GM18508 (cell line): ENCODE data around the gene PSMD2.

Source experiments
- ATAC-seq: cut with Tn5 transposase; IDR thresholded peaks from one replicate; pipeline ENCODE4 v1.9.1; 2021; ENCODE audit warnings: moderate number of reproducible peaks; ENCODE audit not compliant: insufficient read depth, unreplicated experiment

Gene PSMD2

DNA sequence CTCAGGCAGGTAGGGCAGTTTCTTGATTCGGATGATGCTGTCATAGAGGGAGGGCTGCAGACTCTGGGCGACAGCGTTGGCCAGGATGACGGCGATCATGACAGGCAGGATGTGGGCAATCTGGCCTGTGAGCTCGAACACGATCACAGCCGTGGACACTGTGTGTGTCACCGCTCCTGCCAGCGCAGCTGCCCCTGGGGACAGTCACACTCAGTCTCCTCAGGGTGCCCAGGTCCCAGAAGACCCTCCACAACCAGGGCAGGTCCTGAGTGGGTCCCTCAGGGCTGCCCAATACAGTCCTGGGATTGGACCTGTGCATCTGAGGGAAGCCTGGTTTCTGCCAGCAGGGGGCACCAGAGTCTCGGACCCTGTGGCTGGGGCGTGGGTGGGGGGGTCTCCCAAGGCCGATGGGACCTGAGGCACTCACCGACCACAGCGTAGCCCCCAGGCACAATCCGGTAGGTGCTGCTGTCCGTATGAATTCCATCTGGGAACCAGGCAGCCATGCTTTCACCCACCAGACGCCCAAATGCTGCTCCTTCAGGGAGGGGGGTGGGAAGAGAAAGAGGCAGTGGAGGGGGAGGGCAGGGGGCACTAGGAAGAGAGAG is 55.2 kb downstream of the PSMD2 start:
- no peak for ATAC-seq

DNA sequence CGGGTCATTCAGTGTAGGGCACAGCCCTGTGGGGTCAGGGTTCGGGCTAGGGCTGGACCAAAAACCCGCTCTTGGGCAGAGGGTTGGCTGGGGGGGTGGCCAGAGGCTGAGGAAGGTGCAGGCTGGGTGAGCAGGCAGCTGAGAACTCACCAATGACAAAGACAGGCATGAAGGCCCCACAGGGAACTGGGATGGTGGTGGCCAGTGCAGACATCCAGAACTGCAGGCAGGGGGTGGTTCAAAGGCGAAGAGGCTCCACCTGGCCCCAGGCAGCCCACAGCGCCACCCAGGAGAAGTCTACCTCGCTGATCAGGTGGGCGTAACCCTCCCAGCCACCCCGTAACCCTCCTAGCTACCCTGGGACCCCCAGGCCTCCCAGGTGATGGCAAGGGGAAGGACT is 55.7 kb downstream of the PSMD2 start:
- ATAC-seq: no peak

DNA sequence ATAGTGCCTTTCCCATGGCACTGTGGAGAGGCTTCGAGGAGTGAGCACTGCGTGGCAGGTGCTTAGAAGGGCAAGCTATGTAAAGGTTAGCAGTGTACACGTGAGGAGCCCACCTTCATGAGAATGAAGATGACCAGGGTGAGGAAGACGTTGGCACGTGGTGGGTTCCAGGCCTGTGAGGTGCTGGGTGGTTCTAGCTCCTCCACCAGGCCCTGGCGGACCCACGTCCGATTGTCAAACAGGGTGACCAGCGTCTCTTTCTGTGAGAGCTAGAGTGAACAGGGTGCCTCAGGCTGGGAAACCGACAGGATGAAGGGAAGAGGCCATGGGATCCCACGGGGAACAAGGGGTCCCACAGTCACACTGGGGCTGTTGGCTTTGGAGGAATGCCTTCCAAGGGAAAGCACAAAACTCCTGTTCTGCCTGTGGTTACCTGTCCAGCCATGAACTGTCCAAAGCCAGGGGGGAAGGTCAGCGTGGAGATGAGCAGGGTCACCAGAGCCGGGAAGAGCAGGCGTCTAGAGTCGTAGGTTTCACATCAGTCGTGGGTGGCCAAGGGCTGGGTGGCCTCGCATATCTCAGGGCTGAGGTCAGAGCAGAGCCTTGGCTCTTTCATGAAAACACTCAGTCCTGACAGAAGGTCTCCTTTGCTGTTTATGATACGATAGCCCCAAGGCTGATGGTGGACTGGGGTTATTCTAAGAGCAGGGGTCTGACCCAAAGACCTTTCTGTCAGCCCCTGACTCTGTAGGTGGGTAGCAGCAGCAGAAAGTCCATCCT is 56.4 kb downstream of the PSMD2 start:
- ATAC-seq: no peak

DNA sequence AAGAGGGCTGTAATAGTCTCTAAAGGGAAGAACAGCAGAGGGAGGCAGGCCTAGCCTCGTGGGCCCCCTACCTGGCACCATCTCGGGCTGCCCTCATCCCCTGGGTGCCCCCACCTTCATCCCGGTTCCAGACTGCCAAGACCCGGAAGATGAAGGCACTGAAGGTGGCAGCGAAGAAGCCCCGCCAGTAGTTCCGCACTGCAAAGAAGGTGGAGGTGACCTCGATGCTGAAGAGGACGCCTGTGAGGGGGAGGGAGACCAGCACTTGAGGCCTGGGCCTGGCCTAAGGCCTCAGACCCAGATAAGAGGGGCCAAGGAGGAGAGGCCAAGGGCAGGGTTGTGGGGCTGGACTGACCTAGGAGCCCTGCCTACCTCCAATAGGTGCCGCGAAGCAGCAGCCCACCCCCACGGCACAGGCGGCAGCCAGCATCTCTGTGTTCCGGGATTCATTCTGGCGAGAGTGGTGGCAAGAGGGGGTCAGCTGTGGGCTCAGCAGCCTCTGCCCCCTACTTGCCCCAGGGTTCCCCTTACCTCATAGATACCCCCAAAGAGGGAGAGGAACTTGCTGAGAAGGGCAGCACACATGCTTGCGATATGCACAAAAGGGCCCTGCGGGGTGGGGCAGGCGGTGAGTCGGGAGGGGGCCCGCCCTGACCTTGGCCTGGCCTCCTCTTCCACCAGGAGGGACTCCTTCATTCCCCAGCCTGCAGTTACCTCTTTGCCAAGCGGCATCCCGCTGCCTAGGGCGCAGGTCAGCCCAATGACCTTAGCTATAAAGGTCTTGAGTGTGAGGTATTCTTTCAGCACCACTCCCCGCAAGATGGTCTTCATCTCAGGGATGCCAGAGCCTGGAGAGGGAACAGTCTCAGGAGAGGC is 58.4 kb downstream of the PSMD2 start:
- no peak for ATAC-seq

- no peak for ATAC-seq
Observed at GRCh38 chr3:184358124-184358767, 59.2 kb downstream of the PSMD2 start.
